Bronchial epithelial cell (primary cell): ENCODE measurements around the gene ZP1. TPM values are rescaled to one million over a fixed set of nuclear protein-coding genes. Genes with fewer than 3 reads are reported as not detected.

Experiments
- DNase-seq: peaks from one replicate; pipeline ENCODE4 v3.0.0-alpha.2; 2010; ENCODE audit warnings: low read depth
- FAIRE-seq: peaks from 2 replicates; lab custom pipeline; 2011; peaks lifted over from hg19 to GRCh38; lab: Jason Lieb, UNC
- H3K27me3 ChIP-seq: 2 replicates; pipeline ENCODE4 v1.5.1; 2011; ENCODE audit warnings: low read length; ENCODE audit not compliant: control insufficient read depth, insufficient read depth
- H3K36me3 ChIP-seq: 2 replicates; pipeline ENCODE4 v1.5.1; 2011; ENCODE audit warnings: low read length; ENCODE audit not compliant: control insufficient read depth, insufficient read depth
- H3K4me3 ChIP-seq: 2 replicates; pipeline ENCODE4 v1.5.1; 2011; ENCODE audit warnings: mild to moderate bottlenecking, low read depth, low read length, control low read depth
- total RNA-seq: library from RNA; depleted of rRNA; stranded (reverse); fragments of >200 nt; gene quantifications from 2 replicates; pipeline ENCODE4 v1.2.1, GENCODE V29; 2014
- TF ChIP-seq, protein P1 (sequence below): IDR thresholded peaks from 2 replicates; pipeline ENCODE4 v1.5.1; 2011; ENCODE audit warnings: mild to moderate bottlenecking, moderate library complexity, low read length, control low read depth, inconsistent platforms; ENCODE audit not compliant: insufficient read depth, severe bottlenecking

ZP1 gene
- total RNA-seq, 1 donor from 2014 or later: not detected

DNA sequence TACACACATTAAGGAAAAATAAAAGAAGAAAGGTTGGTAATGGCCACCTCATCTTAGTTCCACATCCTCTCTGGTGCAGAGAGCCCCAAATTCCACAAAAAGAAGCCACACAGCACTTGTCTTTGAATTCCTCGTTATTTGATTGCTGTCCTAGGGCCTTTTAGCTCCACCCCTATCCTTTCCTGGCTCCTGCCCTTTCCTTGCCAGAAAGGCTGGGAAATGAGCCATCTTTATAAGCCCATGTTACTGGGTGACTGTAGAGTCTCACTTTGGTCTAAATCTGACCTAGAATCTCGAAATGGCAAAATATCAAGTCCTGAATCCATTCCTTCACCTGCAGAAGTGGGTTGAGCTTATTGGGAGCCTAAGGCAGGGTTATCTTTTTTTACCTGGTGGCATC is 52.6 kb downstream of the ZP1 start:
- TF ChIP-seq, protein P1, sequence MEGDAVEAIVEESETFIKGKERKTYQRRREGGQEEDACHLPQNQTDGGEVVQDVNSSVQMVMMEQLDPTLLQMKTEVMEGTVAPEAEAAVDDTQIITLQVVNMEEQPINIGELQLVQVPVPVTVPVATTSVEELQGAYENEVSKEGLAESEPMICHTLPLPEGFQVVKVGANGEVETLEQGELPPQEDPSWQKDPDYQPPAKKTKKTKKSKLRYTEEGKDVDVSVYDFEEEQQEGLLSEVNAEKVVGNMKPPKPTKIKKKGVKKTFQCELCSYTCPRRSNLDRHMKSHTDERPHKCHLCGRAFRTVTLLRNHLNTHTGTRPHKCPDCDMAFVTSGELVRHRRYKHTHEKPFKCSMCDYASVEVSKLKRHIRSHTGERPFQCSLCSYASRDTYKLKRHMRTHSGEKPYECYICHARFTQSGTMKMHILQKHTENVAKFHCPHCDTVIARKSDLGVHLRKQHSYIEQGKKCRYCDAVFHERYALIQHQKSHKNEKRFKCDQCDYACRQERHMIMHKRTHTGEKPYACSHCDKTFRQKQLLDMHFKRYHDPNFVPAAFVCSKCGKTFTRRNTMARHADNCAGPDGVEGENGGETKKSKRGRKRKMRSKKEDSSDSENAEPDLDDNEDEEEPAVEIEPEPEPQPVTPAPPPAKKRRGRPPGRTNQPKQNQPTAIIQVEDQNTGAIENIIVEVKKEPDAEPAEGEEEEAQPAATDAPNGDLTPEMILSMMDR: no peak
- FAIRE-seq: no peak
- DNase-seq: no peak
- no peak overlapping the region for H3K4me3 ChIP-seq
- H3K27me3 ChIP-seq: no peaks in the 10 kb centered on the region
- peaks cover 15% of the 10 kb centered on the region for H3K36me3 ChIP-seq

DNA sequence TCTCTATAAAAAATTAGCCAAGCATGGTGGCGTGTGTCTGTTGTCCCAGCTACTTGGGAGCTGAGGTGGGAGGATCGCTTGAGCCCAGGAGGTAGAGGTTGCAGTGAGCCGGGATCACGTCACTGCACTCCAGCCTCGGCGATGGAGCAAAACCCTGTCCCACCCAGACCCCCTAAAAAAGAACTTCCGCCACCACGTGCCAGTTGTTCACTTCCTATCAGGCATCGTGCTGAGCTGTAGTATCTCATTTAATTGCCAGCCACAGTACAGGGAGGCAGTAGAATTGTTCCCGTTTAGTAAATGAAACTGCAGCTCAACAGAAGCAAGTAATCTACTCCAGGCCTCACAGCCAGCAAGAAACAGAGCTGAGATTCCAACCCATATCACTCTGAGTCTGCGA is 53.9 kb downstream of the ZP1 start:
- Histone ChIP-seq H3K4me3 (no peak overlapping the region), H3K27me3 (no peaks in the 10 kb centered on the region), H3K36me3 (peaks cover 15% of the 10 kb centered on the region)
- TF ChIP-seq, protein P1: no peak
- DNase-seq (no peak), FAIRE-seq (no peak)

DNA sequence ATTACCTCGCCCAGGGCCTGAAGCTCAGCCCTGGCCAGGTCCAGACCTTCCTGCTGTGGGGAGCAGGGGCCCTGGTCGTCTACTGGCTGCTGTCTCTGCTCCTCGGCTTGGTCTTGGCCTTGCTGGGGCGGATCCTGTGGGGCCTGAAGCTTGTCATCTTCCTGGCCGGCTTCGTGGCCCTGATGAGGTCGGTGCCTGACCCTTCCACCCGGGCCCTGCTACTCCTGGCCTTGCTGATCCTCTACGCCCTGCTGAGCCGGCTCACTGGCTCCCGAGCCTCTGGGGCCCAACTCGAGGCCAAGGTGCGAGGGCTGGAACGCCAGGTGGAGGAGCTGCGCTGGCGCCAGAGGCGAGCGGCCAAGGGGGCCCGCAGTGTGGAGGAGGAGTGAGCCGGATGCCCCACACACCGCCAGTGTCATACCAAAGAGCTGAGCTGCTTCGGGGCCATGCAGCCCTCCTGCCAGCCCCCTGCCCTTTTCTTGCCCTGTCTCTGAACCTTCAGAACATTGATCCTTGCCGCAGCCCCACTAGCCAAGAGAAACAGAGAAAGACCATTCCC is 54.5 kb downstream of the ZP1 start:
- no peaks in the 10 kb centered on the region for H3K27me3 ChIP-seq
- TF ChIP-seq, protein P1: no peak
- peaks cover 15% of the 10 kb centered on the region for H3K36me3 ChIP-seq
- DNase-seq (no peak), FAIRE-seq (no peak)
- no peak overlapping the region for H3K4me3 ChIP-seq

DNA sequence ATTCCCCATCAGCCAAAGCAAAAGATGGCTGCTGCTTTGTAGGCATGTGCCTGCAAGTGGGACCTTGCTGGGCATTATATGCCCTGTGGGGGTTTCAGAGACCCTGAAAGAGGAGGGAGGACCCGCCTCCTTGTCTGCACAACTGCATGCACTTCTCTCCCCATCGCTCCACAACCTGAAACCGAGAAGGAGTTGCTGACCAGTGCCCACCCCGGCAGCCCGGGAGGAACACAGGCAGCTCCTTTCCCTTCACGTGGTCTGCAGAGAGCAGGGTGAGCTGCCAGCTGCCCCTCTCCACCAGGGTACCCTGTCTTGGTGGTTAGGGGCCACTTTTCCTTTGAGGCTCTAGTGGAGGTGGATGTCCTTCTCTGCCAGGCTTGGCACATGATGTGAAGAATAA is 55.6 kb downstream of the ZP1 start:
- no peaks in the 10 kb centered on the region for H3K27me3 ChIP-seq
- FAIRE-seq: no peak
- TF ChIP-seq, protein P1: no peak
- peaks cover 18% of the 10 kb centered on the region for H3K36me3 ChIP-seq
- no peak overlapping the region for H3K4me3 ChIP-seq
- DNase-seq: no peak

DNA sequence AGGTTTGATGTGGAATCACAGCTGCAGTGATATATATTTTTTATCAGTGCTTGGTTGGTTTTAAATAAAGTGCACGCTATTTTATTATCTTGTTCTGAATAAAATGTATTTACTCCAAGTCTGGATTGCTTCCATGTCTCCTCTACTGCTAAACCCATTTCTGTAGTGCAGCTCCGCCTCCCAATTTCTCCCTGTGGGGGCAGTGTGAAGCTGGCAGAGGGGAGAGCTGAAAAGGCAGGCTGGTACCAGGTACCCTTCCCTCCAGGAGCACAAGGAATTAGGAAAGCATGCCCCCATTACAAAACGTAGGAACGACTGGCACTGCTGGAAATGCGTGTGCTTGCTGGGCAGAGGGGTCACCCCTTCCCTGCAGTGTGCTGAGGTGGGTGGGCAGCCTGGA is 56.0 kb downstream of the ZP1 start:
- TF ChIP-seq, protein P1: no peak
- no peak for DNase-seq
- no peak overlapping the region for H3K4me3 ChIP-seq
- FAIRE-seq: no peak
- H3K27me3 ChIP-seq: no peaks in the 10 kb centered on the region
- H3K36me3 ChIP-seq: peaks cover 20% of the 10 kb centered on the region

DNA sequence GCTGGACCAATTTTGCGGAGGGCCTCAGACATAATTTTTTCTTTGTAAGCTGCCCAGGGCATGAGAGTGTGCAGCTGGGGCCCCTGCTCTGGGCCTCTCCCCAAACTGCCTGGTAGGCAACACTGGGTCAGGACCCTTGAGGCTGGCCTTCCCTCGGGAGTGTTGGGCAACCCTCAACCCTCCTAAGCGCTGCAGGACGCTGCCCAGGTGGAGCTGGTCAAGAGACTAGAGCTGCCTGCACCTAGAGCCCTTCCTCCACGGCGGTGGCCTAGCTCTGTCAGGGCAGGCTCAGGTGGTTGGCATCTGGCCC is 56.4 kb downstream of the ZP1 start:
- DNase-seq (no peak), FAIRE-seq (no peak)
- H3K4me3 ChIP-seq: peak overlapping the region; percentile 79
- TF ChIP-seq, protein P1: no peak
- H3K36me3 ChIP-seq: peaks cover 24% of the 10 kb centered on the region
- H3K27me3 ChIP-seq: no peaks in the 10 kb centered on the region
